Measurements from ENCODE around the gene FEZF1.

The FEZF1 gene

DNA sequence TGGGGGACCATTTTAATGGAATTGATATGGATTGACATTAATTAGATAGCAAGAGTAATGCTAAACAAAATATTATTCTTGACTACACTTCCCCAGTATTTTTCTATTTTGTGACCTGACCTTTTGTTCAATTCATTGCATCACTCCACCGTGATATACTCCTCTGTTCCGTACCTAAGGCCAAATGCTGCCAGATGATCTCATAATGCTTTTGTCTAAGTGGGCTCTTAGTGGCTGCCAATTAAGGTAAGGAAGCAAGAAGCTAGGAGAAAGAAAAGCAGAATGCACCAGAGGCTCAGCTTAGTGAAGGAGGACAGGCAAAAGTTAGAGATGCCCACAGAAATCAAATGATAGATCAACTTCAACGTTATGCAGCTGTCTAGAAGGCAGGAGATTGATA is 36.4 kb downstream of the FEZF1 start:
- no peak for DNase-seq (ENCODE audit: low read depth in 2 of 2)

DNA sequence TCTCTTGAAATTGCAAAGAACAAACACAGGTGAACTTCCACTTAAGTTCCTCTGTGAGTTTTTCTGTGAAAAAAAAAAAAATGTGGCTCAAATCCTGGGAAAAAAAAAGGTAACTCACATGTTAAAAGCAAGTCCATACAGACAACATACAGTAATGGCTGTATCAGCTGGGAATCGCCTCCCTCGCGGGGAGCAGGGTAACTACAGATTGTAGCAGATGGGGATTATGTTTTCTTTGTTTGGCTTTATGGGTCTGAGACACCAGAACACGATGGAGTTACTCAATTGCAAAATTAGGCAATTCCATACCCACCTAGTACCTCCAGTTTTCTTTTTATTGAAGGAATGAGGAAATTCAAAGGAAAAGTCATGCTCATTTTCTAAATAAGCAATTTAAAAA is 42.3 kb downstream of the FEZF1 start:
- DNase-seq (ENCODE audit: low read depth in 2 of 2), result no peak

DNA sequence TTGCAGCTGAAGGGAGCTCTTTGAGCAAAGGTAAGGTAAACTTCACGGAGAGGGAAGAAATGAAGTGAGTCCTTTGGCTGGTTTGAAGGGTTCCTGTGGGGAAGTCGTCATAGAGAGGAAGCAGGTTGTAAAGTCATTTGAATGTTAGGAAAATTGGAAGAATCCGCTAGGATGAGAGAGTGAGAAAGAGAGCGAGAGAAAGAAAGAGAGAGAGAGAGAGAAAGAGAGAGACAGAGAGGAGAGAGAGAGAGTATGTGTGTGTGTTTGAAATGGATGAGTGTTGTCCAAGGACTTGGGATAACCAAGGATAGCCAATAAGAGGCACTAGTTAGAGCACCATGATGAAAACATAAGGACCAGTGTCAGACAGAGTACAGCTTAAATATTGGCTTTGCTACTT is 43.1 kb downstream of the FEZF1 start:
- no peak for DNase-seq (ENCODE audit: low read depth in 2 of 2)

DNA sequence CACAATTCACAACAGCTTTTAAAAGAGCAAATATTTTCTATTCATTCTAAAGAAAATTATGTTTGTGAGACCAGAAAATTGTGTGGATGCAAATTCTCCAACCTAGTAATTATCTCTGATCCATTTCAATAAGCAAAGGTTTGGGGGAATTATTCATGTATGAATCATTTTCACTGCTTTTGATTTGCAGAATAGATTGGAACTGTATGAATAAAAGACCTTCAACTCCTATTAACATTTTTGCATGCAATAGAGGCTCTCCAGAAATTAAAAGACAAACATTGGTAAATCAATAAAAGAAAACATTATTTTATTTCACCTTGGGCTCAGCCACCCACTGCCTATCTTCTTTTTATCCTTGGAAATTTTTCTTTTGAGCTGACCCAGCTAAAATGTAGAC is 43.5 kb downstream of the FEZF1 start:
- no peak for DNase-seq (ENCODE audit: low read depth in 2 of 2)

GRCh38 chr7:122260336-122260735 is 44.2 kb downstream of the FEZF1 start:
- DNase-seq (ENCODE audit: low read depth in 2 of 2), result no peak

- DNase-seq (ENCODE audit: low read depth in 2 of 2), result no peak
Measured at GRCh38 chr7:122258971-122259370, 45.6 kb downstream of the FEZF1 start.

DNA sequence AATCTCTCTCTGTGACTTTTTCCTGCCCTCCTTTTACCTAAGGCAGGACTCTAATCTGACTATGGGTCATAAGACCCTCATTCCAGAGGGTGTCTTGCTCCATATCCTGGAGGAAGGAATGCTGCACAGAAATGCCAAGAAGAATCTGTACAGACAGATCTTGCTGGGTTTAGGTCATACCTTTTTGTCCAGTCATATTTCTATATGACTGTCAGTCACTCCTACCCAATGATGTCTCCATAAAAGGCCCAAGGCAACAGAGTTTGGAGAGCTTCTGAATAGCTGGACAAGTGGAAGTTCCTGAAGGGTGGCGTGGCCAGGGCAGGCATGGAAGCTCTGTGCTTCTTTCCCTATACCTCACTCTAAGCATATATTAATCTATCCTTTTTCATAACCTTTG is 47.5 kb downstream of the FEZF1 start:
- DNase-seq (ENCODE audit: low read depth in 2 of 2), result no peak

DNA sequence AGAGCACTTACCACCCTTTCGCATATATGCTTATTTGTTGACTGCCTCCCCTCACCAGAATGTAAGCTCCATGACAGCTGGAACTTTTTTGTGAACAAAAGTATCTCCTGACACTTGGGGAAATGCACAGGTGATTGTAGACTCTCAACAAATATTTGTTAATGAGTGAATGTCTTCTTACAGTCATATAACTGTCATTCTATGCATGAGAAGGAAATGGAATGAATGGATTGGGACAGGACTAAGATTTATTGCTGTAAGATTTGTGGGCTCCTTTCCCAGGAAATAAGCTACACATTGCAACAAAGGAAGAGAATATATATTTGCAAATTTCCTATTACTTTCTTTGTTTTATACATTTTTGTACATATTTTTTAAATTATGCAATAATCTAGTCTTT is 48.5 kb downstream of the FEZF1 start:
- no peak for DNase-seq (ENCODE audit: low read depth in 2 of 2)

GRCh38 chr7:122255454-122255853 is 49.1 kb downstream of the FEZF1 start:
- no peak for DNase-seq (ENCODE audit: low read depth in 2 of 2)
